Astrocyte of the cerebellum (primary cell): ENCODE data around the gene ANO3.

Experiments used
- DNase-seq: peaks from one replicate; pipeline ENCODE4 v3.0.0-alpha.2; 2011; ENCODE audit warnings: low read depth
- H3K4me3 ChIP-seq: 2 replicates; pipeline ENCODE4 v1.5.1; 2011; ENCODE audit warnings: mild to moderate bottlenecking, low read depth, low read length, moderate library complexity
- CTCF ChIP-seq: IDR thresholded peaks from 2 replicates; pipeline ENCODE4 v1.5.1; 2012; ENCODE audit warnings: low read length, low read depth, moderate library complexity, mild to moderate bottlenecking; ENCODE audit errors: missing control alignments
- in situ Hi-C: cut with HindIII; loops from 2 replicates; pipeline ENCODE4 v1.10.0; 2017; ENCODE audit warnings: low sequenced_read_pairs

Gene ANO3

GRCh38 chr11:26473216-26474194 is 141.6 kb downstream of the ANO3 start:
- in situ Hi-C loops, result no loop called here
- no peak for DNase-seq
- no peak for TF ChIP-seq CTCF
- no peak overlapping the region for H3K4me3 ChIP-seq

- in situ Hi-C loops, result no loop called here
- no peak overlapping the region for H3K4me3 ChIP-seq
- no peak for DNase-seq
- TF ChIP-seq CTCF, result no peak
These were observed 142.5 kb downstream of the ANO3 start for GRCh38 chr11:26474401-26474800.

GRCh38 chr11:26477396-26477795 is 145.5 kb downstream of the ANO3 start:
- no peak for DNase-seq
- no peak overlapping the region for H3K4me3 ChIP-seq
- TF ChIP-seq CTCF, result no peak
- in situ Hi-C loops, result no loop called here

- DNase-seq, result no peak
- TF ChIP-seq CTCF, result no peak
- in situ Hi-C loops, result no loop called here
- H3K4me3 ChIP-seq, result no peak overlapping the region
These were observed 146.8 kb downstream of the ANO3 start for GRCh38 chr11:26478710-26479109.

GRCh38 chr11:26480041-26480440 is 148.1 kb downstream of the ANO3 start:
- in situ Hi-C loops, result no loop called here
- no peak for DNase-seq
- TF ChIP-seq CTCF, result no peak
- no peak overlapping the region for H3K4me3 ChIP-seq

GRCh38 chr11:26483108-26483507 is 151.2 kb downstream of the ANO3 start:
- DNase-seq, result no peak
- H3K4me3 ChIP-seq, result no peak overlapping the region
- in situ Hi-C loops, result no loop called here
- TF ChIP-seq CTCF, result no peak
